ENCODE data around the gene OSBPL10.
"Not testable (repeated sequence)": the region's sequence is repeated elsewhere in the genome, so short reads cannot be mapped to it uniquely, and the experiment has no call there.

OSBPL10 gene

GRCh38 chr3:31704156-31704555 lies 276.9 kb downstream of the OSBPL10 start:
- no peak for DNase-seq (ENCODE audit: low spot score)

GRCh38 chr3:31701286-31701685 lies 279.8 kb downstream of the OSBPL10 start:
- no peak for DNase-seq (ENCODE audit: low spot score)

GRCh38 chr3:31699309-31699953 lies 281.6 kb downstream of the OSBPL10 start:
- no peak for DNase-seq (ENCODE audit: low spot score)

- DNase-seq (ENCODE audit: low spot score): no peak
Measured at GRCh38 chr3:31696815-31697548, 284.1 kb downstream of the OSBPL10 start.

DNA sequence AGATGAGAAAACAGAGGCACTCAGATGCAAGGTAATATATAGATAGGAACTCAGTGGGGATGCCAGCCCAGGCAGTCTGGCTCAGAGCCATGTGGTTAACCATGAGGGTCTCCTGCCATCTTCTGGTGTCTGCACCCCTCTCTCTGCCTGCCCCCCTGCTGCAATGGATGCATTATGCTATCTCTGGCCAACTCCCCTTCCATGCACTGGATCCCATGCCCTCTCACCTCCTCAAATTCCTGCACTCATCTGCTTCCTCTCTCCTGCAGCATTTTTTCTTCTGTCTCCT lies 285.1 kb downstream of the OSBPL10 start:
- DNase-seq (ENCODE audit: low spot score): no peak

DNA sequence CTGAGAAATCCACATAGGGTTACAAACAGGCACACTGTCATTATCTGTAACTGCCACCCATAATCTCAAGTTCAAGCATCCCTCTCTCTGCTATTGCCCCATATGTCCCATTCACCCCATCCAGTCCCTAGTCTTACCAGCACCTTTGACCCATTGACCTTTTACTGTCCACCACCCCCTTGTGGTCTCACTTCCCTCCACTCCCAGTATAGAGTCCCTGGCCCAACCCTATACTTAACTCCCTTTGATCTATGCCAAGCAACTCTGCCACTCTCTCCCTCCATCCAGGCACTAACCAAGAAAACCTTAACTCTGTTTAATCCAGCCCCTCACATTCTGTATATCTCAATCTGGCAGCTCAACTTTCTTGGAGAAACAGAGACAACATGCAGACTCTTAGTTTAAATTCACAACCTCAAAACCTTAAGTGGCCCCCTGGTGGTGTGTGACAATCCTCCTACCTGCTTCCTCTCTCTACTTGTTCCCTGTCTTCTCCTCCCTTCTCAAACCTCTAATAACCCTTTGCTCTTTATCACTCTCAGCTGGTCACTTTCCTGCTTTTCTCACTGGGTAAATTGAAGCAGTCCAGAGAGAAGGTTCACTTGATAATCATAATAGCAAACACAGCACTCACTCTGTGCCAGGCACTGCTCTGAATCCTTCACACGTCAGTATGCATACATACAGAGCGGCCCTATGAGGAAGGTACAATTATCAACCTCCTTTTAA lies 285.6 kb downstream of the OSBPL10 start:
- DNase-seq (ENCODE audit: low spot score): no peak

DNA sequence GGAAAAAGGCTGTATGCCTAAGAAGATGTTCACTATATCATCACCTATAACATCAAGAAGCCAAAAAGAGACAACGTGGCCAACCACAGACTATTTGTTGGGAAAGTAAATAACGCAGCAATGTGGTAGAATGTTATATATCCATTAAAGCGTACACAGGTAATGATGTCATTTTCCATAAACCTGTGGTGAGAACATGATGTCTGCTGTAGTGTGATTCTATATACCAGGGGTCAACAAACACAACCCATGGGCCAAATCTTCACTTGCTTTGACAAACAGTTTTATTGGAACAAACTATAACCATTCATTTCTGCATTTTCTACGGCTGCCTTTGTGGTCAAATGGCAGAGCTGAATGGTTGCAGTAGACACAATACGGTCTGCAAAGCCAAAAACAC lies 287.7 kb downstream of the OSBPL10 start:
- no peak for DNase-seq (ENCODE audit: low spot score)

DNA sequence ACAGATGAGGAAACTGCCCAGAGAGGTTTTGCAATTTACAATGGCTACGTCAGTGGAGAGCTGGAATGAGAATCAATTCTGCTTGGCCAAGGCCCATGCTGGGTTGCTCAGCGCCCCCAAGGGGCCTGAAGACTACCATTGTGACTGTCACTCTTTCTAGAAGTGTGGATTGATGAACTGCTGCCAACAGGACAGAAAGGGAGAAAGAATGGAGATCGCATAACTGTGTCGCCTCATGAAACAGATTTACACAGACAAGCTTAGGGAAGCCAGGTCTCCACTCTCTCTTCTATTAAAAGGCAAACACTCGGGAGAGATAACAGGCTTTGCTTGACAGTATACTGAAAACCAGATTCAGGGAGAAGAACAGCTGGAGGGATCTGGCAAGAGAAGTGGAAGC lies 288.3 kb downstream of the OSBPL10 start:
- DNase-seq (ENCODE audit: low spot score): no peak

GRCh38 chr3:31690771-31691170 lies 290.3 kb downstream of the OSBPL10 start:
- no peak for DNase-seq (ENCODE audit: low spot score)

- DNase-seq (ENCODE audit: low spot score): not testable (repeated sequence)
Measured at GRCh38 chr3:31689523-31689922, 291.5 kb downstream of the OSBPL10 start.

- no peak for DNase-seq (ENCODE audit: low spot score)
Measured at GRCh38 chr3:31688984-31689383, 292.1 kb downstream of the OSBPL10 start.

GRCh38 chr3:31687020-31687802 lies 293.9 kb downstream of the OSBPL10 start:
- DNase-seq (ENCODE audit: low spot score): no peak

DNA sequence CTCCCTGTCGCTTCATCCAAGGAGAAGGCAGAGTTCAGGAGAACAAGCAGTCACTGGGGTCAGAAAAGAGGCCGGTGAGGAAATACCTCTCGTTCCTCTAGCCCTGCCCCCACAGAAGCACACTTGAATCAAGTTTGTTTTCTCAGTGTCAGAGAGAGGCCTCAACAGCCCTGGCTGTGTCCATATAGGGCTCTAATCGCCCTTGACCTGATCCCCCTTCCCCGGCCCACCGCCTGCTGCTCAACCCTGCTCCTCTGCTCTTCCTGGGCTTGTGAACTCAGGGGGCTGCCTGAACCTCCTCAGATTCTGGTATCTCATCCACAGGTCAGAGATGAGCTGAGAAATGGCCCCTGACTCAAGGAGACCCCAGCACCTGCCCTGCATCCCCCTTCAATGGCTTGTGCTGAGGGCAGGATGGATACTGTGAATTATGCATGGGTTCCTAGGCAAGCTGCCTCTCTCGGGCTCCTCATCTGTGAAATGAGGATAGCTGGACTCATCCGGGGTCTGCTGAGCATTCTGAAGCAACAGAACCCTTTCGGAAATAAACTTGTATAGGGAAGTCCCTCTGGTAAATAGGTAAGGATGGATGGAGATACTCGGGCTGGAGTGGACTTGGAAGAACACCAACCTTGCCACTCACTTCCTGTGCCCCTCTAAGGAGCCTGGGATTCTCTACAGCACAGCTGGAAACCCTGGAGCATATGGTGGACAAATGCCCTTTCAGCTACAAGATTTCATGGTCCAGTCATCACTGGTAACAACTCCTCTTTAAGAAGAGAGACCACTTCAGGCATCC lies 300.8 kb downstream of the OSBPL10 start:
- no peak for DNase-seq (ENCODE audit: low spot score)

DNA sequence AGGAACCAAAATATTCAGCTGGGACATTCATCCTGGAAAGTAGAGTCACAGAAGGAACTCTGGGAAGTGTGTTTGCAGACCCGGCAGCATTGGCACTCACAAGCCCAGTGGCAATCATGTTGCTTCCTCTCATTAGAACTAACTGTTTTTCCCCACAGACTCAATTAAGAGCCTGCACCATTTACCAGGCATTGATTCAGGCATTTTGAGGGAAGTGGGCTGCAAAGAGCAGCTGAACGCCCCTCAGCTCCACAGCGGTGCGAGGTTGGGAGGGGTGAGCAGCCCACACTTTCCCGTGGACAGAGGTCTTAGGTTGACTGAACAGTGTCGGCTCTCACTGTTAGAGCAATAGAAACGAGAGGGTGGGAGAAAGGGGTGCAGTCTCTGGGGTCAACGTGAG lies 304.5 kb downstream of the OSBPL10 start:
- no peak for DNase-seq (ENCODE audit: low spot score)

DNA sequence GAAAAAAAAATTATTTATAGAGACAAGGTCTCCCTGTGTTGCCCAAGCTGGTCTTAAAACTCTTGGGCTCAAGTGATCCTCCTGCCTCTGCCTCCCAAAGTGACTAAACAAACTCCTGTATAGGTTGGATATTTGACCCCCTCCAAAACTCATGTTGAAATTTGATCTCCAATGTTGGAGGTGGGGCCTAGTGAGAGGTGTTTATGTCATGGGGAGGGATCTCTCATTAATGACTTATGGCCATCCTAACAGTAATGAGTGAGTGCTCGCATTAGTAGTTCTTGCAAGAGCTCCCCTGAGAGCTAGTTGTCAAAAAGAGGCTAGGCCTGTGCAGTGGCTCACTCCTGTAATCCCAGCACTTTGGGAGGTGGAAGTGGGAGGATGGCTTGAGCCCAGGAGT lies 307.1 kb downstream of the OSBPL10 start:
- DNase-seq (ENCODE audit: low spot score): no peak

- peak; percentile 8 for DNase-seq (ENCODE audit: low spot score)
Measured at GRCh38 chr3:31671976-31672375, 309.1 kb downstream of the OSBPL10 start.

DNA sequence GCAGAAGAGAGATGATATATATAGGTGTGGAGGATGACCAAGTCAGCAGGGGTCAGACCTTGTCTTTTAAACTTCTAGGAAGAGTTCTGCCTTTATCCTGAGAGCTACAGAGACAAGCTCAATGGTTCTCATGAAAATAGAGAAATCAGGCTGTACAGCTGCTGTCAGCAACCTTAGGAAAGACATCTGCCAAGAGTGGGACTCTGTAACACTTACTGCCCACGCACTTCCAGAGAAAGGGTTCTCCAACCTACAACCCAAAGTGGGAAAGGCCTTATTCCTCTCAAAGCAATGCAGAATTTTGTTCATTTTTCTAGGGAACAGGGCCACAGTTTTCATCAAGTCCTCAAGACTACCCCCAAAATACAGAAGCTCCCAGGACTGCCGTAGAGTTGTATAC lies 309.6 kb downstream of the OSBPL10 start:
- DNase-seq (ENCODE audit: low spot score): no peak

DNA sequence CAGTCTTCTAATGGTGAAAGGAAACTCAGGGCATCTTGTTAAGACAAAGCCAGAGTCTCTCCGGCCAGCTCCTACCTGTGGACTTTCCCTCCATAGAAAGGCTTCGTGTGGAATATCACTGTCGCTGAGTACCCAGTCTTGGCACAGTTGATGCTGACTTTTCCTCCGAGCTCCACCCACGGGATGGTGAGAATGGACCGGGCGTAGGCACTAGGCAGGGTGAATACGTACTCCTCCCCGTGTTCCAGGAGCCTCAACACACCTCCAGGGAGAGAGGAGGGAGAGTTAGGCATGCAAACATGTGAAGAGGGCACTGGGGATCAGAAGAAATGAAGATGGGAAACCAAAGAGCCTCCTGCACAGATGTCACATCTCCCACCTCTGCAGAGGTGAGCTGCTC lies 310.3 kb downstream of the OSBPL10 start:
- DNase-seq (ENCODE audit: low spot score): no peak

- DNase-seq (ENCODE audit: low spot score): no peak
Measured at GRCh38 chr3:31670136-31670535, 310.9 kb downstream of the OSBPL10 start.

DNA sequence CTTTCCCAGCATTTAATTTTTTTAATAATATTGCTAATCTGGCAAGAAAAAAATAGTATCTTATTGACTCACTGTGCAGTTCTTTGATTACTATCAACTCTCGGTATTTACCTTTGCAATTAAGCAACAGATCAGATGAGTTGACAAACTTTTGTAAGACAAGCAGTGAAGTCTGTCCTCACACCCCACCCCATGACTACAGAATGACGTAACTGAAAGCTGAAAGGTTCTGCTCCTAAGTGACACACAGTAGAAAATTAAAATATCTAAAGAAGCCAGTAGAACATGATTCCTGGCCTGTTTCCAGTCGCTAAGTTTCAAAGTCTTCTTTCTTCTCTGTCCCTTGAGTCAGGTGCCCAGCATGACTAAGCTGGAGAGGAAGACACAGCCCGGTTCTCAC lies 312.8 kb downstream of the OSBPL10 start:
- no peak for DNase-seq (ENCODE audit: low spot score)

GRCh38 chr3:31667582-31667981 lies 313.5 kb downstream of the OSBPL10 start:
- no peak for DNase-seq (ENCODE audit: low spot score)

GRCh38 chr3:31664031-31664430 lies 317.0 kb downstream of the OSBPL10 start:
- DNase-seq (ENCODE audit: low spot score): no peak
